PFSK-1 (cell line): ENCODE measurements around the gene OSBPL10.

ENCODE experiments used
- POLR2AphosphoS5 ChIP-seq: IDR thresholded peaks from 2 replicates; pipeline ENCODE4 v1.6.1; 2012; ENCODE audit warnings: low read depth, mild to moderate bottlenecking, control low read depth, low read length, moderate library complexity
- REST ChIP-seq, 2 experiments: IDR thresholded peaks; 2 replicates each; pipeline versions ENCODE4 v1.6.1 to v1.8.0; 2011 to 2012; ENCODE audit warnings: low read depth in 2 of 2, low read length in 2 of 2, control low read depth in 1 of 2, inconsistent platforms in 1 of 2, mild to moderate bottlenecking in 1 of 2, moderate library complexity in 1 of 2; ENCODE audit not compliant: insufficient read depth in 1 of 2
- SIN3A ChIP-seq: IDR thresholded peaks from 2 replicates; pipeline ENCODE4 v1.6.1; 2012; ENCODE audit warnings: mild to moderate bottlenecking, low read length, moderate library complexity, borderline replicate concordance; ENCODE audit not compliant: insufficient read depth

GRCh38 chr3:31896026-31896425, 85.0 kb downstream of the OSBPL10 start:
- no peak for TF ChIP-seq POLR2AphosphoS5
- no peak for TF ChIP-seq REST (IDR thresholded peaks at IDR 0.05; ENCODE audit: insufficient read depth in 1 of 2, low read depth in 2 of 2, low read length in 2 of 2)
- TF ChIP-seq SIN3A: no peak
